Right atrium auricular region (tissue), 2 donors: Measurements from ENCODE around the gene LSMEM2. TPM values are rescaled to one million over a fixed set of nuclear protein-coding genes. Genes with fewer than 3 reads are reported as not detected.
"Not testable (repeated sequence)": the region's sequence is repeated elsewhere in the genome, so short reads cannot be mapped to it uniquely, and the experiment has no call there.

Source experiments
- DNase-seq: peaks from one replicate; pipeline ENCODE4 v3.0.0-alpha.2; 2019; ENCODE audit warnings: low spot score
- H3K27ac ChIP-seq, 2 donors: fragments of 200-600 bp; sonication (generic); 1 replicate in 1 of 2; 2 replicates in 1 of 2; pipeline ENCODE4 v1.5.1; 2016 to 2019
- H3K27me3 ChIP-seq, 2 donors: fragments of 200-600 bp; sonication (generic); one replicate each; pipeline versions ENCODE4 v1.5.1 to v1.6.0; 2017 to 2019
- H3K36me3 ChIP-seq: fragments of 200-600 bp; sonication (generic); one replicate; pipeline ENCODE4 v1.5.1; 2016
- H3K4me1 ChIP-seq, 2 donors: fragments of 200-600 bp; sonication (generic); one replicate each; pipeline versions ENCODE4 v1.5.1 to v1.6.0; 2017 to 2019
- H3K4me3 ChIP-seq, 2 donors: fragments of 200-600 bp; sonication (generic); 1 replicate in 1 of 2; 2 replicates in 1 of 2; pipeline ENCODE4 v1.5.1; 2017 to 2019; ENCODE audit warnings: mild to moderate bottlenecking in 1 of 2, moderate library complexity in 1 of 2
- H3K9me3 ChIP-seq, 2 donors: fragments of 200-600 bp; sonication (generic); one replicate each; pipeline ENCODE4 v1.5.1; 2019
- CTCF ChIP-seq, 2 donors: fragments of 200-600 bp; sonication (generic); IDR thresholded peaks; one replicate each; pipeline ENCODE4 v1.5.1; 2019; ENCODE audit warnings: antibody characterized with exemption in 2 of 2
- total RNA-seq, 2 donors: library from RNA; depleted of rRNA; stranded (reverse); fragments of >200 nt; gene quantifications; one replicate each; pipeline ENCODE4 v1.1.0, GENCODE V29; 2016

LSMEM2 gene
- total RNA-seq, 2 donors from 2014 or later: 9.0 to 10.6 TPM

GRCh38 chr3:50279255-50280016, 549 bp downstream of the LSMEM2 start:
- DNase-seq: no peak
- TF ChIP-seq CTCF (IDR thresholded peaks at IDR 0.05): no peak

GRCh38 chr3:50284121-50284520, 5.2 kb downstream of the LSMEM2 start:
- not testable (repeated sequence) for H3K9me3 ChIP-seq, H3K4me3 ChIP-seq
- H3K36me3 ChIP-seq: peaks cover 23% of the 10 kb centered on the region

More at GRCh38 chr3:50279255-50280016, 549 bp downstream of the LSMEM2 start:
- H3K36me3 ChIP-seq: no peaks in the 10 kb centered on the region
- peak overlapping the region in 1 of 2 donors; percentile 10 for H3K4me3 ChIP-seq
- H3K27ac ChIP-seq: peak overlapping the region; percentile 71 to 87
- no peaks in the 10 kb centered on the region for H3K9me3 ChIP-seq
- H3K27me3 ChIP-seq: no peaks in the 10 kb centered on the region
- peaks cover 0 to 33% of the 10 kb centered on the region in 2 donors for H3K4me1 ChIP-seq

GRCh38 chr3:50286322-50287227, 7.7 kb downstream of the LSMEM2 start:
- no peaks in the 10 kb centered on the region for H3K27me3 ChIP-seq
- H3K36me3 ChIP-seq: peaks cover 38% of the 10 kb centered on the region
- no peak for TF ChIP-seq CTCF (IDR thresholded peaks at IDR 0.05)
- H3K9me3 ChIP-seq: no peaks in the 10 kb centered on the region
- H3K4me3 ChIP-seq: no peak overlapping the region
- peaks cover 0 to 41% of the 10 kb centered on the region in 2 donors for H3K4me1 ChIP-seq
- no peak for DNase-seq
- peak overlapping the region; percentile 55 to 67 for H3K27ac ChIP-seq

More at GRCh38 chr3:50284121-50284520, 5.2 kb downstream of the LSMEM2 start:
- H3K27ac ChIP-seq, H3K27me3 ChIP-seq, DNase-seq: not testable (repeated sequence)
- H3K4me1 ChIP-seq: peaks cover 0 to 34% of the 10 kb centered on the region in 2 donors

GRCh38 chr3:50287262-50287661, 8.4 kb downstream of the LSMEM2 start:
- no peak for TF ChIP-seq CTCF (IDR thresholded peaks at IDR 0.05)
- no peaks in the 10 kb centered on the region for H3K27me3 ChIP-seq
- H3K36me3 ChIP-seq: peaks cover 38% of the 10 kb centered on the region
- peak overlapping the region; percentile 55 to 67 for H3K27ac ChIP-seq
- no peaks in the 10 kb centered on the region for H3K9me3 ChIP-seq
- H3K4me3 ChIP-seq: no peak overlapping the region
- H3K4me1 ChIP-seq: peaks cover 0 to 47% of the 10 kb centered on the region in 2 donors
- DNase-seq: no peak

- Histone ChIP-seq H3K27ac (no peak overlapping the region), H3K4me3 (no peak overlapping the region), H3K4me1 (peaks cover 0 to 57% of the 10 kb centered on the region in 2 donors), H3K36me3 (peaks cover 38% of the 10 kb centered on the region), H3K9me3 (no peaks in the 10 kb centered on the region), H3K27me3 (no peaks in the 10 kb centered on the region)
- no peak for TF ChIP-seq CTCF (IDR thresholded peaks at IDR 0.05)
- DNase-seq: no peak
Observed at GRCh38 chr3:50288387-50289007, 9.6 kb downstream of the LSMEM2 start.
